Upper lobe of left lung (tissue), 4 donors: ENCODE measurements around the gene TEAD4.

ENCODE experiments used
- CTCF ChIP-seq, 6 experiments: fragments of 450-650 bp in 4 of 6; fragments of 200-600 bp in 2 of 6; sonication (generic) in 2 of 6; IDR thresholded peaks; one replicate each; pipeline ENCODE4 v1.5.1; 2016 to 2019; ENCODE audit warnings: antibody characterized with exemption in 6 of 6
- EP300 ChIP-seq, 4 donors: sonication (generic); formaldehyde crosslinking; IDR thresholded peaks; one replicate each; pipeline ENCODE4 v1.5.1; 2017; ENCODE audit warnings: antibody characterized with exemption in 4 of 4, control low read depth in 2 of 4
- POLR2A ChIP-seq, 4 donors: fragments of 450-650 bp; IDR thresholded peaks; one replicate each; pipeline ENCODE4 v1.5.1; 2016 to 2017; ENCODE audit warnings: antibody characterized with exemption in 4 of 4, mild to moderate bottlenecking in 2 of 4
- POLR2AphosphoS5 ChIP-seq, 2 donors: sonication (generic); formaldehyde crosslinking; IDR thresholded peaks; one replicate each; pipeline ENCODE4 v1.5.1; 2017; ENCODE audit warnings: antibody characterized with exemption in 2 of 2

GRCh38 chr12:3083241-3083920 lies 124.2 kb downstream of the TEAD4 start:
- TF ChIP-seq CTCF (IDR thresholded peaks at IDR 0.05) (no peak), POLR2A (IDR thresholded peaks at IDR 0.05) (no peak), POLR2AphosphoS5 (IDR thresholded peaks at IDR 0.05) (no peak), EP300 (IDR thresholded peaks at IDR 0.05) (no peak)
